ENCODE measurements around the gene CCDC85C. TPM values are rescaled to one million over a fixed set of nuclear protein-coding genes. Genes with fewer than 3 reads are reported as not detected.

Gene CCDC85C
- total RNA-seq, 2 experiments from 2014 or later, result 5.8 to 7.5 TPM

GRCh38 chr14:99472937-99473336, 131.1 kb downstream of the CCDC85C start:
- Histone ChIP-seq H3K4me1 (ENCODE audit: insufficient read depth, low read length) (peaks cover 9% of the 10 kb centered on the region), H3K4me3 (ENCODE audit: low read length) (no peak overlapping the region), H3K27me3 (ENCODE audit: control insufficient read depth in 1 of 2, insufficient read depth in 2 of 2, low read length in 2 of 2) (no peaks in the 10 kb centered on the region), H3K36me3 (ENCODE audit: insufficient read depth, low read length) (no peaks in the 10 kb centered on the region), H3K9me3 (ENCODE audit: control insufficient read depth in 1 of 2, insufficient read depth in 1 of 2, low read length in 2 of 2) (no peaks in the 10 kb centered on the region), H3K27ac (ENCODE audit: low read depth in 1 of 2, low read length in 2 of 2) (no peak overlapping the region)
- peaks cover 10% of the 10 kb centered on the region for H3K36me3 Mint-ChIP-seq (ENCODE audit: low read depth)
- intact Hi-C loops (cut with DNase I, micrococcal nuclease), result no loop called here
- no peaks in the 10 kb centered on the region for H3K9me3 Mint-ChIP-seq
- ATAC-seq (ENCODE audit: poor library complexity), result no peak
- no peak for DNase-seq
- CTCF ChIA-PET, result no interaction called here
- H3K27ac Mint-ChIP-seq, result no peak overlapping the region
- H3K4me1 Mint-ChIP-seq (ENCODE audit: low read depth), result peaks cover 62% of the 10 kb centered on the region
- no peaks in the 10 kb centered on the region for H3K27me3 Mint-ChIP-seq
- H3K4me3 Mint-ChIP-seq, result no peak overlapping the region
- POLR2A ChIA-PET, result no interaction called here
- TF ChIP-seq, protein P1, sequence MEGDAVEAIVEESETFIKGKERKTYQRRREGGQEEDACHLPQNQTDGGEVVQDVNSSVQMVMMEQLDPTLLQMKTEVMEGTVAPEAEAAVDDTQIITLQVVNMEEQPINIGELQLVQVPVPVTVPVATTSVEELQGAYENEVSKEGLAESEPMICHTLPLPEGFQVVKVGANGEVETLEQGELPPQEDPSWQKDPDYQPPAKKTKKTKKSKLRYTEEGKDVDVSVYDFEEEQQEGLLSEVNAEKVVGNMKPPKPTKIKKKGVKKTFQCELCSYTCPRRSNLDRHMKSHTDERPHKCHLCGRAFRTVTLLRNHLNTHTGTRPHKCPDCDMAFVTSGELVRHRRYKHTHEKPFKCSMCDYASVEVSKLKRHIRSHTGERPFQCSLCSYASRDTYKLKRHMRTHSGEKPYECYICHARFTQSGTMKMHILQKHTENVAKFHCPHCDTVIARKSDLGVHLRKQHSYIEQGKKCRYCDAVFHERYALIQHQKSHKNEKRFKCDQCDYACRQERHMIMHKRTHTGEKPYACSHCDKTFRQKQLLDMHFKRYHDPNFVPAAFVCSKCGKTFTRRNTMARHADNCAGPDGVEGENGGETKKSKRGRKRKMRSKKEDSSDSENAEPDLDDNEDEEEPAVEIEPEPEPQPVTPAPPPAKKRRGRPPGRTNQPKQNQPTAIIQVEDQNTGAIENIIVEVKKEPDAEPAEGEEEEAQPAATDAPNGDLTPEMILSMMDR (IDR thresholded peaks at IDR 0.05), result no peak

DNA sequence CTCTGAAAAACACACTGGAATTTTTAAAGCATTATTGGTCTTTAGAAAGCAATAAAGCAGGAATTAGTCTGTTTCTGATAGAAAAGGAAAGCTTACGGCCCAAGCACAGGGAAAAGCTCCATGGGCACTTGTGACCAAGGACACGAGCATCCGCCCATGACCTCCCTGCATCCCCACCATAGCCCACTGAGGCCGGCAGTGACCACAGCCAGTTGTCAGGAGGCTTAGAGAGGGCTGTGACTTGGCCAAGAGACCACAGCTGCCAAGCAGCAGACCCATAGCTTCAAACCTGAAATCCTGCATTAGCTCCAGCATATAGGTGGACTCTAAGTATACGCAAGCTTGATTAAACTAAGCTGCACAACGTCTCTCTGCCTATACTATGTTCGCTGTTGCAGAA, 132.3 kb downstream of the CCDC85C start:
- no peaks in the 10 kb centered on the region for H3K27me3 ChIP-seq (ENCODE audit: control insufficient read depth in 1 of 2, insufficient read depth in 2 of 2, low read length in 2 of 2)
- H3K4me1 ChIP-seq (ENCODE audit: insufficient read depth, low read length), result peaks cover 9% of the 10 kb centered on the region
- no peaks in the 10 kb centered on the region for H3K36me3 ChIP-seq (ENCODE audit: insufficient read depth, low read length)
- H3K27ac ChIP-seq (ENCODE audit: low read depth in 1 of 2, low read length in 2 of 2), result no peak overlapping the region
- H3K4me3 ChIP-seq (ENCODE audit: low read length), result no peak overlapping the region
- no peaks in the 10 kb centered on the region for H3K27me3 Mint-ChIP-seq
- POLR2A ChIA-PET, result no interaction called here
- H3K4me1 Mint-ChIP-seq (ENCODE audit: low read depth), result peaks cover 61% of the 10 kb centered on the region
- ATAC-seq (ENCODE audit: poor library complexity) (no peak), DNase-seq (no peak)
- peaks cover 13% of the 10 kb centered on the region for H3K36me3 Mint-ChIP-seq (ENCODE audit: low read depth)
- TF ChIP-seq, protein P1 (IDR thresholded peaks at IDR 0.05), result no peak
- no peaks in the 10 kb centered on the region for H3K9me3 Mint-ChIP-seq
- intact Hi-C loops (cut with DNase I, micrococcal nuclease), result no loop called here
- H3K9me3 ChIP-seq (ENCODE audit: control insufficient read depth in 1 of 2, insufficient read depth in 1 of 2, low read length in 2 of 2), result no peaks in the 10 kb centered on the region
- CTCF ChIA-PET, result interaction anchor here (0.6 kb wide), 1 partner anchor 11 kb away, joined by 3 read pairs; no protein-coding TSS in a partner anchor
- no peak overlapping the region for H3K4me3 Mint-ChIP-seq
- no peak overlapping the region for H3K27ac Mint-ChIP-seq

DNA sequence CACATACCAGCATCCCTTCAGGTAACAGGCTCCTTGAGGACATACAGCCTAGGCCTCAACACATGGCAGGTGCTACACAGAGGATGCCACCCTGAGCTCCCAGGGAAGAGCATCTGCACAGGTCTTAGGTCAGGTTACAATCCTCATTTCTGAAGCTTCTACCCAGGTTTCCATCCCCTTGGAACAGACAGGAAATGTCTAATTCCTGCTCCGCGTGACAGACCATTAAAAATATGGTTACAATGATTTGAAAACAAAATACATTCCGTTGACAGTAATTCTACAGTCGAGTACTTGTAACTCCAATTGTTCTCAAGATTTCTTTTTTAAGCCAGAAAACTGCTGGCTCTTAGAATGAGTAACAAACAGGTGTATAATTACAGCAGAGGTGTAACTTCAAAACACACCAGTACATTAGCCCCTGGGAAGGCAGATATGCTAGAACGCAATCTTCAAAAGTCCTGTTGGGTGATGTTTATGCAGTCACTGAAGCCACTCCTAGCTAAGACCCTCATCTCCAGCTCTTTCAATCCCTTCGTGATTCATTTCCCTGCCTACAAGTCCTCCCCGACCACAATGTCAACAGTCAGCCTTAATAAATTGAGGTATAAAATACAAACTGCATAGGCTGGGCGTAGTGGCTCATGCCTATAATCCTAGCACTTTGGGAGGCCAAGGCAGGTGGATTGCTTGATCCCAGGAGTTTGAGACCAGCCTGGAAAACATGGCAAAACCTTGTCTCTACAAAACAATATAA, 135.0 kb downstream of the CCDC85C start:
- Histone ChIP-seq H3K4me1 (ENCODE audit: insufficient read depth, low read length) (peaks cover 9% of the 10 kb centered on the region), H3K27ac (ENCODE audit: low read depth in 1 of 2, low read length in 2 of 2) (no peak overlapping the region), H3K9me3 (ENCODE audit: control insufficient read depth in 1 of 2, insufficient read depth in 1 of 2, low read length in 2 of 2) (no peaks in the 10 kb centered on the region), H3K36me3 (ENCODE audit: insufficient read depth, low read length) (peaks cover 14% of the 10 kb centered on the region), H3K27me3 (ENCODE audit: control insufficient read depth in 1 of 2, insufficient read depth in 2 of 2, low read length in 2 of 2) (no peaks in the 10 kb centered on the region), H3K4me3 (ENCODE audit: low read length) (no peak overlapping the region)
- no peak overlapping the region for H3K4me3 Mint-ChIP-seq
- H3K4me1 Mint-ChIP-seq (ENCODE audit: low read depth), result peaks cover 59% of the 10 kb centered on the region
- H3K9me3 Mint-ChIP-seq, result no peaks in the 10 kb centered on the region
- H3K27me3 Mint-ChIP-seq, result no peaks in the 10 kb centered on the region
- no peak overlapping the region for H3K27ac Mint-ChIP-seq
- H3K36me3 Mint-ChIP-seq (ENCODE audit: low read depth), result peaks cover 35% of the 10 kb centered on the region
- CTCF ChIA-PET, result interaction anchor here (0.6 kb wide), 1 partner anchor 11 kb away, joined by 3 read pairs; no protein-coding TSS in a partner anchor
- TF ChIP-seq, protein P1 (IDR thresholded peaks at IDR 0.05), result no peak
- DNase-seq, result no peak
- ATAC-seq (ENCODE audit: poor library complexity), result no peak
- POLR2A ChIA-PET, result no interaction called here
- intact Hi-C loops (cut with DNase I, micrococcal nuclease), result no loop called here
